H1 (cell line): ENCODE results near the gene WNT11. TPM values are rescaled to one million over a fixed set of nuclear protein-coding genes. Genes with fewer than 3 reads are reported as not detected.

Experiments
- CBX8 ChIP-seq: fragments of 300-800, 300-1000 bp; sonication (generic); IDR thresholded peaks from 2 replicates; pipeline ENCODE4 v1.7.1; 2016; ENCODE audit warnings: low read depth, low read length, borderline replicate concordance
- KDM5A ChIP-seq: fragments of 200-600 bp; IDR thresholded peaks from 2 replicates; pipeline ENCODE4 v1.7.1; 2012; ENCODE audit warnings: mild to moderate bottlenecking, low read length, inconsistent platforms, mixed read lengths
- RNF2 ChIP-seq: fragments of 200-900, 300-1000 bp; sonication (generic); IDR thresholded peaks from 2 replicates; pipeline ENCODE4 v1.7.1; 2016; ENCODE audit warnings: borderline replicate concordance, low read depth, mild to moderate bottlenecking, antibody characterized with exemption, low read length; ENCODE audit not compliant: poor library complexity, severe bottlenecking; ENCODE audit errors: missing control alignments
- TAF7 ChIP-seq: optimal IDR thresholded peaks from 2 replicates; pipeline ENCODE3; 2011; ENCODE audit warnings: low read depth, mild to moderate bottlenecking, inconsistent platforms, low read length, moderate library complexity, borderline replicate concordance
- polyA plus RNA-seq, 7 experiments: library from polyadenylated mRNA; depleted of rRNA in 3 of 7; stranded (reverse) in 5 of 7; unstranded in 2 of 7; fragments of >200 nt in 5 of 7; fragments of 200-250 nt in 2 of 7; gene quantifications; 1 replicate in 5 of 7; 2 replicates in 1 of 7; 4 replicates in 1 of 7; pipeline versions ENCODE4 v1.2.1 to v1.2.3, GENCODE V29; 2011 to 2013; ENCODE audit warnings: missing spikeins in 2 of 7, mixed read lengths in 2 of 7
- total RNA-seq: library from RNA; stranded (reverse); fragmentation: NEBNext Ultra II Directional; extraction: Animal tissue kit (Norgen Biotek cat#: 25700); gene quantifications from 2 replicates; pipeline ENCODE4 v1.2.1, GENCODE V29; 2021
- TF ChIP-seq, protein P1 (sequence below): IDR thresholded peaks from 2 replicates; pipeline ENCODE4 v1.6.1; 2011; ENCODE audit warnings: low read depth, mild to moderate bottlenecking, low read length; ENCODE audit not compliant: insufficient read depth
- TF ChIP-seq, protein P2 (sequence below): fragments of 300-600 bp; sonication (generic); IDR thresholded peaks from 2 replicates; pipeline ENCODE4 v1.7.1; 2012; ENCODE audit warnings: low read length, moderate library complexity, mild to moderate bottlenecking, inconsistent platforms; ENCODE audit not compliant: insufficient replicate concordance
- TF ChIP-seq, protein P3 (sequence below): IDR thresholded peaks from 2 replicates; pipeline ENCODE4 v1.6.1; 2012; ENCODE audit warnings: low read length, inconsistent platforms

Gene WNT11
- total and polyA plus RNA-seq, 2 of the 8 experiments (the other 6 are each of a cell fraction or from before 2014, with no cell fraction given) = 0.11 to 0.45 TPM

DNA sequence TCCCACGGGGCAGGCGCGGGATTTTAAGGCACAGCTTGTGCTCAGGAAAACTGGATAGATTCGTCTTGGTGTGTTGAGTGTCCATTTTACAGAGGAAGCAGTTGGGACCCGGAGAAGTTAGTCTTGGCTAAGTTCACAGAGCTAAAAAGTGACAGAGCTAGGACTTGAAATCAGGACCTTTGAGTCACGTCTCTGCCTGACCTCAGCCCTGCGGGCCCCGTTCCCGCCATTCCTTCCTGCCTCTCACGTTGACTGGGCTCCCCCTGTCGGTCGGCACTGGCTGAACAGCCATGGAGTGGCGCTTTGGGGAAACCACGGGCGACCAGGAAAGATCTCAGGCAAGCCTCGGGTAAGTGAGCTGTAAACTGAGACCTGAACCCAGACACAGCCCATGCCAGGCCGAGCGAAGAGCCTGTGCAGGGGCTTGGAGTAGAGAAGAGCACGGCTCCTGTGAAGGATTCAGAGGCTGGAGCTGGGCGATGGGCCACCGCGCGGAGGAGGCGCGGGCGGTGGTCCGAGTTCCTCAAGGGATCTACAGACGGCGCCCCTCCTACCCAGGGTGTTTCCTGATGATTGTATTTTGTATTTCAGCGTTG is 54.1 kb downstream of the WNT11 start (continued):
- TF ChIP-seq, protein P1, sequence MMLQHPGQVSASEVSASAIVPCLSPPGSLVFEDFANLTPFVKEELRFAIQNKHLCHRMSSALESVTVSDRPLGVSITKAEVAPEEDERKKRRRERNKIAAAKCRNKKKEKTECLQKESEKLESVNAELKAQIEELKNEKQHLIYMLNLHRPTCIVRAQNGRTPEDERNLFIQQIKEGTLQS = no peak
- TF ChIP-seq TAF7 (no peak), KDM5A (peak; percentile 68; the same call in 1 of the 2 replicates), CBX8 (no peak), RNF2 (no peak)
- TF ChIP-seq, protein P2, sequence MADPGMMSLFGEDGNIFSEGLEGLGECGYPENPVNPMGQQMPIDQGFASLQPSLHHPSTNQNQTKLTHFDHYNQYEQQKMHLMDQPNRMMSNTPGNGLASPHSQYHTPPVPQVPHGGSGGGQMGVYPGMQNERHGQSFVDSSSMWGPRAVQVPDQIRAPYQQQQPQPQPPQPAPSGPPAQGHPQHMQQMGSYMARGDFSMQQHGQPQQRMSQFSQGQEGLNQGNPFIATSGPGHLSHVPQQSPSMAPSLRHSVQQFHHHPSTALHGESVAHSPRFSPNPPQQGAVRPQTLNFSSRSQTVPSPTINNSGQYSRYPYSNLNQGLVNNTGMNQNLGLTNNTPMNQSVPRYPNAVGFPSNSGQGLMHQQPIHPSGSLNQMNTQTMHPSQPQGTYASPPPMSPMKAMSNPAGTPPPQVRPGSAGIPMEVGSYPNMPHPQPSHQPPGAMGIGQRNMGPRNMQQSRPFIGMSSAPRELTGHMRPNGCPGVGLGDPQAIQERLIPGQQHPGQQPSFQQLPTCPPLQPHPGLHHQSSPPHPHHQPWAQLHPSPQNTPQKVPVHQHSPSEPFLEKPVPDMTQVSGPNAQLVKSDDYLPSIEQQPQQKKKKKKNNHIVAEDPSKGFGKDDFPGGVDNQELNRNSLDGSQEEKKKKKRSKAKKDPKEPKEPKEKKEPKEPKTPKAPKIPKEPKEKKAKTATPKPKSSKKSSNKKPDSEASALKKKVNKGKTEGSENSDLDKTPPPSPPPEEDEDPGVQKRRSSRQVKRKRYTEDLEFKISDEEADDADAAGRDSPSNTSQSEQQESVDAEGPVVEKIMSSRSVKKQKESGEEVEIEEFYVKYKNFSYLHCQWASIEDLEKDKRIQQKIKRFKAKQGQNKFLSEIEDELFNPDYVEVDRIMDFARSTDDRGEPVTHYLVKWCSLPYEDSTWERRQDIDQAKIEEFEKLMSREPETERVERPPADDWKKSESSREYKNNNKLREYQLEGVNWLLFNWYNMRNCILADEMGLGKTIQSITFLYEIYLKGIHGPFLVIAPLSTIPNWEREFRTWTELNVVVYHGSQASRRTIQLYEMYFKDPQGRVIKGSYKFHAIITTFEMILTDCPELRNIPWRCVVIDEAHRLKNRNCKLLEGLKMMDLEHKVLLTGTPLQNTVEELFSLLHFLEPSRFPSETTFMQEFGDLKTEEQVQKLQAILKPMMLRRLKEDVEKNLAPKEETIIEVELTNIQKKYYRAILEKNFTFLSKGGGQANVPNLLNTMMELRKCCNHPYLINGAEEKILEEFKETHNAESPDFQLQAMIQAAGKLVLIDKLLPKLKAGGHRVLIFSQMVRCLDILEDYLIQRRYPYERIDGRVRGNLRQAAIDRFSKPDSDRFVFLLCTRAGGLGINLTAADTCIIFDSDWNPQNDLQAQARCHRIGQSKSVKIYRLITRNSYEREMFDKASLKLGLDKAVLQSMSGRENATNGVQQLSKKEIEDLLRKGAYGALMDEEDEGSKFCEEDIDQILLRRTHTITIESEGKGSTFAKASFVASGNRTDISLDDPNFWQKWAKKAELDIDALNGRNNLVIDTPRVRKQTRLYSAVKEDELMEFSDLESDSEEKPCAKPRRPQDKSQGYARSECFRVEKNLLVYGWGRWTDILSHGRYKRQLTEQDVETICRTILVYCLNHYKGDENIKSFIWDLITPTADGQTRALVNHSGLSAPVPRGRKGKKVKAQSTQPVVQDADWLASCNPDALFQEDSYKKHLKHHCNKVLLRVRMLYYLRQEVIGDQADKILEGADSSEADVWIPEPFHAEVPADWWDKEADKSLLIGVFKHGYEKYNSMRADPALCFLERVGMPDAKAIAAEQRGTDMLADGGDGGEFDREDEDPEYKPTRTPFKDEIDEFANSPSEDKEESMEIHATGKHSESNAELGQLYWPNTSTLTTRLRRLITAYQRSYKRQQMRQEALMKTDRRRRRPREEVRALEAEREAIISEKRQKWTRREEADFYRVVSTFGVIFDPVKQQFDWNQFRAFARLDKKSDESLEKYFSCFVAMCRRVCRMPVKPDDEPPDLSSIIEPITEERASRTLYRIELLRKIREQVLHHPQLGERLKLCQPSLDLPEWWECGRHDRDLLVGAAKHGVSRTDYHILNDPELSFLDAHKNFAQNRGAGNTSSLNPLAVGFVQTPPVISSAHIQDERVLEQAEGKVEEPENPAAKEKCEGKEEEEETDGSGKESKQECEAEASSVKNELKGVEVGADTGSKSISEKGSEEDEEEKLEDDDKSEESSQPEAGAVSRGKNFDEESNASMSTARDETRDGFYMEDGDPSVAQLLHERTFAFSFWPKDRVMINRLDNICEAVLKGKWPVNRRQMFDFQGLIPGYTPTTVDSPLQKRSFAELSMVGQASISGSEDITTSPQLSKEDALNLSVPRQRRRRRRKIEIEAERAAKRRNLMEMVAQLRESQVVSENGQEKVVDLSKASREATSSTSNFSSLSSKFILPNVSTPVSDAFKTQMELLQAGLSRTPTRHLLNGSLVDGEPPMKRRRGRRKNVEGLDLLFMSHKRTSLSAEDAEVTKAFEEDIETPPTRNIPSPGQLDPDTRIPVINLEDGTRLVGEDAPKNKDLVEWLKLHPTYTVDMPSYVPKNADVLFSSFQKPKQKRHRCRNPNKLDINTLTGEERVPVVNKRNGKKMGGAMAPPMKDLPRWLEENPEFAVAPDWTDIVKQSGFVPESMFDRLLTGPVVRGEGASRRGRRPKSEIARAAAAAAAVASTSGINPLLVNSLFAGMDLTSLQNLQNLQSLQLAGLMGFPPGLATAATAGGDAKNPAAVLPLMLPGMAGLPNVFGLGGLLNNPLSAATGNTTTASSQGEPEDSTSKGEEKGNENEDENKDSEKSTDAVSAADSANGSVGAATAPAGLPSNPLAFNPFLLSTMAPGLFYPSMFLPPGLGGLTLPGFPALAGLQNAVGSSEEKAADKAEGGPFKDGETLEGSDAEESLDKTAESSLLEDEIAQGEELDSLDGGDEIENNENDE = no peak
- TF ChIP-seq, protein P3, sequence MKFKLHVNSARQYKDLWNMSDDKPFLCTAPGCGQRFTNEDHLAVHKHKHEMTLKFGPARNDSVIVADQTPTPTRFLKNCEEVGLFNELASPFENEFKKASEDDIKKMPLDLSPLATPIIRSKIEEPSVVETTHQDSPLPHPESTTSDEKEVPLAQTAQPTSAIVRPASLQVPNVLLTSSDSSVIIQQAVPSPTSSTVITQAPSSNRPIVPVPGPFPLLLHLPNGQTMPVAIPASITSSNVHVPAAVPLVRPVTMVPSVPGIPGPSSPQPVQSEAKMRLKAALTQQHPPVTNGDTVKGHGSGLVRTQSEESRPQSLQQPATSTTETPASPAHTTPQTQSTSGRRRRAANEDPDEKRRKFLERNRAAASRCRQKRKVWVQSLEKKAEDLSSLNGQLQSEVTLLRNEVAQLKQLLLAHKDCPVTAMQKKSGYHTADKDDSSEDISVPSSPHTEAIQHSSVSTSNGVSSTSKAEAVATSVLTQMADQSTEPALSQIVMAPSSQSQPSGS = peak; percentile 76; the same call in 1 of the 2 replicates
